Common myeloid progenitor, CD34-positive (primary cell): ENCODE measurements around the gene ARHGEF39.
A peak's percentile ranks its signal among the peaks of the same experiment; 100 is the strongest.

ENCODE experiments used
- CTCF ChIA-PET: fragments of 350-600 bp; sonication (Branson Sonifier 250); formaldehyde crosslinking; loops from one replicate; lab custom pipeline; 2021; ENCODE audit warnings: antibody characterized with exemption; lab: Charles Lee
- POLR2A ChIA-PET: fragments of 350-600 bp; sonication (Branson Sonifier 250); formaldehyde crosslinking; loops from one replicate; lab custom pipeline; 2021; ENCODE audit warnings: antibody characterized with exemption; lab: Charles Lee
- DNase-seq, 3 donors: peaks; one replicate each; pipeline versions ENCODE4 v3.0.0 to v3.0.0-alpha.2; 2013
- H3K27ac ChIP-seq, 2 experiments: 1 replicate in 1 of 2; 2 replicates in 1 of 2; pipeline ENCODE4 v1.7.0; 2013; ENCODE audit warnings: inconsistent platforms in 2 of 2, low read length in 2 of 2, mild to moderate bottlenecking in 2 of 2, low read depth in 1 of 2, moderate library complexity in 1 of 2; ENCODE audit not compliant: severe bottlenecking in 2 of 2, insufficient read depth in 1 of 2, poor library complexity in 1 of 2
- H3K27me3 ChIP-seq, 5 experiments: replicated peaks in 2 of 5; 1 replicate in 3 of 5; 2 replicates in 2 of 5; pipeline versions ENCODE4 v1.6.1 to v1.7.0; 2013; ENCODE audit warnings: low read length in 4 of 5, mild to moderate bottlenecking in 2 of 5, moderate library complexity in 2 of 5, inconsistent platforms in 1 of 5; ENCODE audit not compliant: insufficient read depth in 5 of 5, control insufficient read depth in 4 of 5
- H3K36me3 ChIP-seq, 4 experiments: 1 replicate in 2 of 4; 2 replicates in 2 of 4; pipeline versions ENCODE4 v1.6.1 to v1.7.0; 2013; ENCODE audit warnings: low read length in 3 of 4, control low read depth in 1 of 4, mild to moderate bottlenecking in 1 of 4; ENCODE audit not compliant: control insufficient read depth in 4 of 4, insufficient read depth in 4 of 4
- H3K4me1 ChIP-seq, 4 experiments: 1 replicate in 3 of 4; 2 replicates in 1 of 4; pipeline versions ENCODE4 v1.6.1 to v1.7.1; 2013; ENCODE audit warnings: low read length in 3 of 4, mild to moderate bottlenecking in 3 of 4, control low read depth in 1 of 4, inconsistent platforms in 1 of 4, moderate library complexity in 1 of 4; ENCODE audit not compliant: control insufficient read depth in 4 of 4, insufficient read depth in 4 of 4; ENCODE audit errors: control extremely low read depth in 1 of 4
- H3K4me3 ChIP-seq, 7 experiments: 1 replicate in 4 of 7; 2 replicates in 3 of 7; pipeline versions ENCODE4 v1.5.1 to v1.7.0; 2013; ENCODE audit warnings: mild to moderate bottlenecking in 7 of 7, low read length in 6 of 7, moderate library complexity in 6 of 7, inconsistent platforms in 2 of 7, low read depth in 2 of 7, control low read depth in 1 of 7; ENCODE audit not compliant: insufficient read depth in 4 of 7, control insufficient read depth in 1 of 7; ENCODE audit errors: extremely low read depth in 1 of 7
- H3K9me3 ChIP-seq, 5 experiments: 1 replicate in 4 of 5; 2 replicates in 1 of 5; pipeline versions ENCODE4 v1.6.1 to v1.7.1; 2013; ENCODE audit warnings: low read length in 4 of 5, mild to moderate bottlenecking in 2 of 5, inconsistent platforms in 1 of 5, low read depth in 1 of 5, moderate library complexity in 1 of 5; ENCODE audit not compliant: control insufficient read depth in 4 of 5, insufficient read depth in 2 of 5; ENCODE audit errors: control extremely low read depth in 1 of 5
- WGBS: methylation state at CpG from one replicate; pipeline ENCODE4 v1.1.5; 2013; ENCODE audit not compliant: insufficient coverage; 5-methylcytosine and 5-hydroxymethylcytosine counted together

ARHGEF39 gene

DNA sequence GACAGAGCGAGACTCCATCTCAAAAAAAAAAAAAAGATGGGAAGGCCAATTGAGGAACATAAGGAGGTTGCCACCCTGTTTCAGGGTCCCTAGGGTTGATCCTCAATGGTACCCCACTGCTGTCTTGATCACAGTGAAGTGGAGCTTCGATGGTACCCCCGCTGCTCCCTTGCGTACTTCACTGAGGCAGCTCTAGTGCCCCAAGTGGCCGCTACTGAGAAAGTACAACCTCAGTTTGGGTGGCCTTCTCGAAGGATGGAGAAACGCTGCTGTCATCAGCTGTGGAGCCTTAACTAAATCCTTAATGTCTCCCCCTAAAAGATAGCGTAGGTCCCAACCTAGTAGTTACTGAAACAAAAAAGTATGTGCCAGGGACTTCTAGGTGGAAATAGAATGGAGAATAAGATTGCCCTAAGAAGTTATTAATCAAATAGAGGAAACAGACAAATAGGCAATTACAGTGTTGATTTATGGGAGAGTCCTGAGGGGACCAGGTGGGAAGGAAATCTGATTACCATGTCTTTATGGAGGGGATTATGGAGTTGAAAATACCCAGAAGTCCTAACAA lies 53.7 kb downstream of the ARHGEF39 start:
- POLR2A ChIA-PET = interaction anchor here (0.7 kb wide), 1 partner anchor 59 kb away, joined by 4 read pairs; no protein-coding TSS in a partner anchor
- DNase-seq = peak; percentile 58 to 76 (median 75)
- Histone ChIP-seq H3K27ac (no peak overlapping the region), H3K9me3 (no peaks in the 10 kb centered on the region), H3K36me3 (peaks cover 0 to 31% (median 24%) of the 10 kb centered on the region in 4 experiments), H3K4me3 (no peak overlapping the region), H3K27me3 (no peaks in the 10 kb centered on the region), H3K4me1 (peaks cover 0 to 7% (median 6%) of the 10 kb centered on the region in 4 experiments)
- CTCF ChIA-PET = interaction anchor here (0.7 to 11.4 kb wide), 13 partner anchors 9 to 117 kb away, joined by 3 to 105 read pairs (median 5); partner anchors contain the start of genes ARHGEF39, CCDC107, RMRP and SIT1
- WGBS = 26% methylated on average over 7 of the region's 8 CpGs

DNA sequence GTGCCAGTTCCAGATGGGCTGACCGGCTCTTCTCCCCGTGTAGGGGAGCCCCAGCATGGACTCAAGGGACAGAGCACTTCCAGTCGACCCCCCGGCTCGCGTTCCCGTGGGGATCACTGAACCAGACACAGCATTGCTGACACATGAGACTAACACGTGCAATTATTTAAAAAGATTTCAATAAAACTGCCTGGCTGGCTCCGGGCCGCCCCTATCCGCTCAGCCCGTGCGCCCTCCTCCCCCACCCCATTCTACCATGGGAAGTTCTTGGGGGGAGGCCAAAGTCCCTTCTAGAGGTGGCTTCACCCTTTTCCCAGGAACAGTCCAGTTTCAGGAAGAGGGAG lies 55.2 kb downstream of the ARHGEF39 start:
- no peak for DNase-seq
- CTCF ChIA-PET = interaction anchor here (1.7 to 11.4 kb wide), 4 partner anchors 11 to 50 kb away, joined by 7 to 105 read pairs (median 52); partner anchors contain the start of genes ARHGEF39, CCDC107, RMRP and SIT1
- Histone ChIP-seq H3K4me1 (peaks cover 0 to 16% (median 14%) of the 10 kb centered on the region in 4 experiments), H3K4me3 (no peak overlapping the region), H3K27ac (no peak overlapping the region), H3K9me3 (no peaks in the 10 kb centered on the region), H3K36me3 (peaks cover 0 to 31% (median 24%) of the 10 kb centered on the region in 4 experiments), H3K27me3 (no peaks in the 10 kb centered on the region)
- over 99% methylated on average over 13 of the region's 13 CpGs for WGBS
- POLR2A ChIA-PET = no interaction called here
